Muscle of leg (tissue), 11 donors: Measurements from ENCODE around the gene C1QL1. TPM values are rescaled to one million over a fixed set of nuclear protein-coding genes. Genes with fewer than 3 reads are reported as not detected.
A peak's percentile ranks its signal among the peaks of the same experiment; 100 is the strongest.

ENCODE experiments used
- DNase-seq: peaks from one replicate; pipeline ENCODE4 v3.0.0; 2013
- H3K27ac ChIP-seq: one replicate; pipeline ENCODE4 v1.5.1; 2013; ENCODE audit warnings: mild to moderate bottlenecking, low read length, control low read depth
- H3K27me3 ChIP-seq: one replicate; pipeline ENCODE4 v1.6.1; 2013; ENCODE audit warnings: low read length; ENCODE audit not compliant: control insufficient read depth, insufficient read depth
- H3K36me3 ChIP-seq: one replicate; pipeline ENCODE4 v1.6.1; 2013; ENCODE audit warnings: low read length; ENCODE audit not compliant: control insufficient read depth, insufficient read depth
- H3K4me1 ChIP-seq: one replicate; pipeline ENCODE4 v1.6.1; 2013; ENCODE audit warnings: low read length; ENCODE audit not compliant: control insufficient read depth, insufficient read depth
- H3K4me3 ChIP-seq: one replicate; pipeline ENCODE4 v1.5.1; 2013; ENCODE audit warnings: low read length, control low read depth
- H3K9me3 ChIP-seq: replicated peaks from 2 replicates; pipeline ENCODE4 v1.6.1; 2013; ENCODE audit warnings: low read depth, low read length; ENCODE audit not compliant: control insufficient read depth
- WGBS: methylation state at CpG from one replicate; pipeline ENCODE4 v1.1.5; 2013; ENCODE audit warnings: missing lambda C conversion rate; ENCODE audit not compliant: insufficient coverage; 5-methylcytosine and 5-hydroxymethylcytosine counted together
- polyA plus RNA-seq, 8 donors: library from polyadenylated mRNA; unstranded; fragments of 120-200 nt; gene quantifications; one replicate each; pipeline versions ENCODE4 v1.2.1 to v1.2.3, GENCODE V29; 2013; ENCODE audit warnings: inconsistent platforms in 1 of 8, low replicate concordance in 1 of 8; ENCODE audit not compliant: insufficient read length in 8 of 8, insufficient read depth in 1 of 8
- total RNA-seq: library from RNA; stranded (reverse); fragments of 120-200 nt; gene quantifications from one replicate; pipeline ENCODE4 v1.2.4, GENCODE V29; 2013

The C1QL1 gene
- total and polyA plus RNA-seq, 9 donors, result 0.82 to 11.1 (median 2.5) TPM

DNA sequence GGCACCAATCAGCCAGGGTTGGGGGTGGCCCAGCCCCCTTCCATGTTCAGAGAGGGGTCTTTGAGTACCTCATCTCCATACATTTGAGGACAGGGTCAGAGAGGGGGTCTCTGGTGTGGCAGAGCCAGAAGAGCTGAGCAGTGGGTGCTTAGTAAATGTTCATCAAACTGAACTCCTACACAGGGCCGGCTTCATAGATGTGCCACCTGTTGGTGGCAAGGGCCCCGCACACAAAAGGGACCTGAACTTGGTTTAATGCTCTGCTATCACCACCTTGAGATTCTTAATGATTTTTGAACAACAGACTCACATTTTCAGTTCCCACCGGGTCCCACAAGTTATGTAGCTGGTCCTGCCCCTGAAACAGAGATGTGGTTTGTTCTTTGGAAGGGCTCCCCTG, 9.0 kb upstream of the C1QL1 start:
- no peaks in the 10 kb centered on the region for H3K9me3 ChIP-seq
- no CpG with 5 or more reads among the region's 3 CpGs for WGBS
- H3K27me3 ChIP-seq, result peaks cover 23% of the 10 kb centered on the region
- peaks cover 61% of the 10 kb centered on the region for H3K4me1 ChIP-seq
- no peak overlapping the region for H3K4me3 ChIP-seq
- DNase-seq, result no peak
- H3K27ac ChIP-seq, result no peak overlapping the region
- no peaks in the 10 kb centered on the region for H3K36me3 ChIP-seq

GRCh38 chr17:44976206-44976605, 8.1 kb upstream of the C1QL1 start:
- no peak overlapping the region for H3K27ac ChIP-seq
- H3K4me3 ChIP-seq, result no peak overlapping the region
- WGBS, result 40% methylated on average over 1 of the region's 13 CpGs
- H3K36me3 ChIP-seq, result no peaks in the 10 kb centered on the region
- H3K27me3 ChIP-seq, result peaks cover 32% of the 10 kb centered on the region
- H3K9me3 ChIP-seq, result no peaks in the 10 kb centered on the region
- H3K4me1 ChIP-seq, result peaks cover 53% of the 10 kb centered on the region
- no peak for DNase-seq

- no peaks in the 10 kb centered on the region for H3K36me3 ChIP-seq
- no peak overlapping the region for H3K4me3 ChIP-seq
- peaks cover 55% of the 10 kb centered on the region for H3K27me3 ChIP-seq
- H3K9me3 ChIP-seq, result no peaks in the 10 kb centered on the region
- no peak for DNase-seq
- WGBS, result no CpG with 5 or more reads among the region's 6 CpGs
- H3K27ac ChIP-seq, result no peak overlapping the region
- H3K4me1 ChIP-seq, result peaks cover 36% of the 10 kb centered on the region
Measured at GRCh38 chr17:44972953-44973352, 4.8 kb upstream of the C1QL1 start.

- H3K27ac ChIP-seq, result no peak overlapping the region
- no peaks in the 10 kb centered on the region for H3K9me3 ChIP-seq
- DNase-seq, result no peak
- 80% methylated on average over 1 of the region's 8 CpGs for WGBS
- no peaks in the 10 kb centered on the region for H3K36me3 ChIP-seq
- peaks cover 61% of the 10 kb centered on the region for H3K27me3 ChIP-seq
- H3K4me3 ChIP-seq, result no peak overlapping the region
- H3K4me1 ChIP-seq, result peaks cover 30% of the 10 kb centered on the region
Measured at GRCh38 chr17:44971776-44972483, 3.8 kb upstream of the C1QL1 start.

- peaks cover 78% of the 10 kb centered on the region for H3K27me3 ChIP-seq
- H3K4me1 ChIP-seq, result peaks cover 28% of the 10 kb centered on the region
- WGBS, result under 1% methylated on average over 51 of the region's 55 CpGs
- H3K4me3 ChIP-seq, result peak overlapping the region; percentile 13
- H3K9me3 ChIP-seq, result no peaks in the 10 kb centered on the region
- no peak overlapping the region for H3K27ac ChIP-seq
- H3K36me3 ChIP-seq, result no peaks in the 10 kb centered on the region
- DNase-seq, result peak; percentile 75
Measured at GRCh38 chr17:44970136-44970741, 2.1 kb upstream of the C1QL1 start.

DNA sequence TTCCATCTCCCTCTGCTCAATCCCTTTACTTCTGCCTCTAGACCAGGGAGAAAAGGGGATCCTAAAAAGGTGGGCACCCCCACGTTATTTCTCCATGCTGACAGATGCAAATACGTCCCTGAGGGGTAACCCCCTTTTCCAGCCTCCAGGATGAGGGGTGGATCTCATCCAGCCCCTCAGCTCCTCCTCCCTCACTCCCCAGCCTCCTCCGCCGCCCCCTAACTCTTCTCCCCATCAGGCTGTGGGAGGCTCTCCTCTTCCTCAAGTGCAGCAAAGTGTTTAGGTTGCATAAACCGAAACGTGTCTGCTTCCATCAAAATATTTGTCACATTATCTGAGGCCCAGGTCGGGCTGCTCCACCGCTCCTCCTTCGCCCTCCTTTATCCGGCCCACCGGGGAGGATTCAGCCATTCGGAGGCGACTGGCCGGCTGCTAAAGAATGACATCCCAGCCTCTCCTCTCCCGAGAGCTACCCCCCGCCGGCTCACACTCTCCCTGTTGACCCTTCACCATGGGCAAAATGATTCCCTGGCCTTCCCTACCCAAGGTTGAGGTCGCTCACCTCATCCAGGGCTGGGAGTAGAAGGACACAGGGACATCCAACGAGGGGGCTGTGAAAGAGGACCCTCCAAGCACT, 1.2 kb upstream of the C1QL1 start:
- no peaks in the 10 kb centered on the region for H3K36me3 ChIP-seq
- DNase-seq, result no peak
- no peak overlapping the region for H3K4me3 ChIP-seq
- H3K27ac ChIP-seq, result no peak overlapping the region
- peaks cover 28% of the 10 kb centered on the region for H3K4me1 ChIP-seq
- 48% methylated on average over 17 of the region's 19 CpGs for WGBS
- peaks cover 81% of the 10 kb centered on the region for H3K27me3 ChIP-seq
- no peaks in the 10 kb centered on the region for H3K9me3 ChIP-seq

DNA sequence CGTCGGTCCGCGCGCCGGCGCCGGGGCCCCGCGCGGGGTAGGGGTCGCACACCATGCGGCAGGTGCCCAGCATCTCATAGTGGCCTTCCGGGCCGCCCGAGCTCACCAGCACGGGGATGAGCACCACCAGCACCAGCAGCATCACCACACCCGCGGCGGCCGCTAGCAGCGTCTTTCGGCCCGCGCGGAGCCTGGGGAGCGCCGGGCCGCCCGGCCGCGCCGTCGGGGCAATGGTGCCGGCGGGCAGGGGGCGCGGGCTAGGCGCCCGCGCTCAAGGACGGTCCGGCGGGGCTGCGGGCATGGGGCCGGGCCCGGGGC, 237 bp downstream of the C1QL1 start:
- no peaks in the 10 kb centered on the region for H3K36me3 ChIP-seq
- peaks cover 28% of the 10 kb centered on the region for H3K4me1 ChIP-seq
- H3K27me3 ChIP-seq, result peaks cover 85% of the 10 kb centered on the region
- H3K27ac ChIP-seq, result no peak overlapping the region
- no peaks in the 10 kb centered on the region for H3K9me3 ChIP-seq
- under 1% methylated on average over 47 of the region's 47 CpGs for WGBS
- H3K4me3 ChIP-seq, result no peak overlapping the region
- DNase-seq, result no peak

DNA sequence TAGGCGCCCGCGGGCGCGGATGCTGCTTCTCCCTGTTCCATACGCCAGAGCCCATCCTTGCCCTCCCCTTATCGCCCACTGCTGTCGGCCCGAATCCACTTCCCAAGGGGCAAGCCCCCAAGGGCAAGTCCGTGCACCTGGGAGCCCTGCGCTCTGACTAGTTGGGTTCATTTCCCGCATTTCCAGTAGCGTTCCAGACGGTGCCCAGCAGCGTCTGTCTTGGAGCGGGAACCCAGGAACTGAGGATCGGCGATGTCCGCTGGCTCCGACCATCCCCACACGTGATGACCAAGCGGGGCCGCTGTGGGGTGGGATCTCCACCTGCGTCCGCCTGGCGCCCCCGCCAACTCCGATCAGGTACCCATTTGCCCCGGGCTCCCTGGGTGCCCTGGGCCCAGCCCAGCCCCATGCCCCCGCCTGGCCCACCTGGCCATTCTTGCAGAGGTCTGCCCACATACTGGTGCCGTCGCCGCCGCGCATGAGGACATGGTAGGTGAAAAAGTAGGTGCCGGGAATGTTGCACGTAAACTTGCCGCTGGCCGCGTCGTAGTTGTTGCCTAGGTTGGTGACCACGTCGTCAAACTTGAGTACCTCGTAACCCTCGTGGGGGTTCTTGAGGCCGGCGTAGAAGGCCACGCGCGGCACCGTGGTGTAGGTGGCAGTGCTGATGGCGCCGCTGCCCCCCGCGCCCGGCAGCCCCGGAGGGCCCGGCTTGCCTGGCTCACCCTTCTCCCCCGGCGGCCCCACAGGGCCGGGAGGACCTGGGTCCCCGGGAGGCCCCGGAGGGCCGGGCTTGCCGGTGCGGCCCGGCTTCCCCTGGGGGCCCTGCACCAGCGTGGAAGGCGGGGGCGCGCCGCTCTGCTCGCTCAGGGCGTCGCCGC, 837 bp downstream of the C1QL1 start:
- peaks cover 83% of the 10 kb centered on the region for H3K27me3 ChIP-seq
- 2% methylated on average over 74 of the region's 76 CpGs for WGBS
- H3K9me3 ChIP-seq, result no peaks in the 10 kb centered on the region
- no peaks in the 10 kb centered on the region for H3K36me3 ChIP-seq
- no peak overlapping the region for H3K27ac ChIP-seq
- H3K4me1 ChIP-seq, result peaks cover 28% of the 10 kb centered on the region
- H3K4me3 ChIP-seq, result no peak overlapping the region
- no peak for DNase-seq

GRCh38 chr17:44966348-44967025, 1.6 kb downstream of the C1QL1 start:
- no peak overlapping the region for H3K4me3 ChIP-seq
- peaks cover 80% of the 10 kb centered on the region for H3K27me3 ChIP-seq

More at GRCh38 chr17:44966348-44967025, 1.6 kb downstream of the C1QL1 start:
- no peaks in the 10 kb centered on the region for H3K36me3 ChIP-seq
- no peak overlapping the region for H3K27ac ChIP-seq
- no peaks in the 10 kb centered on the region for H3K9me3 ChIP-seq
- H3K4me1 ChIP-seq, result peaks cover 28% of the 10 kb centered on the region
- WGBS, result 5% methylated on average over 11 of the region's 21 CpGs
- no peak for DNase-seq
